Progenitor cell of endocrine pancreas (in vitro differentiated cells): ENCODE data around the gene C5orf58. TPM values are rescaled to one million over a fixed set of nuclear protein-coding genes. Genes with fewer than 3 reads are reported as not detected.

ENCODE experiments used
- DNase-seq: peaks from one replicate; pipeline ENCODE4 v3.0.0; 2021; ENCODE audit warnings: low spot score; ENCODE audit not compliant: unreplicated experiment
- H3K27ac Mint-ChIP-seq: 2 replicates; pipeline ENCODE4 v1.8.0; 2021; ENCODE audit warnings: mild to moderate bottlenecking, moderate library complexity, mixed read lengths
- H3K27me3 Mint-ChIP-seq: 2 replicates; pipeline ENCODE4 v1.8.0; 2021; ENCODE audit warnings: mixed read lengths
- H3K36me3 Mint-ChIP-seq: 2 replicates; pipeline ENCODE4 v1.8.0; 2022; ENCODE audit warnings: mixed read lengths; ENCODE audit not compliant: insufficient read depth
- H3K4me1 Mint-ChIP-seq: 2 replicates; pipeline ENCODE4 v1.8.0; 2021; ENCODE audit warnings: low read depth, mixed read lengths
- H3K4me3 Mint-ChIP-seq: 2 replicates; pipeline ENCODE4 v1.8.0; 2021; ENCODE audit warnings: low read depth, mild to moderate bottlenecking, moderate library complexity, mixed read lengths
- H3K9me3 Mint-ChIP-seq: 2 replicates; pipeline ENCODE4 v1.8.0; 2021; ENCODE audit warnings: low read depth, mixed read lengths
- CTCF ChIP-seq: fragments of 200-600 bp; sonication (generic); IDR thresholded peaks from one replicate; pipeline ENCODE4 v1.5.0; 2021; ENCODE audit warnings: antibody characterized with exemption, mild to moderate bottlenecking; ENCODE audit not compliant: unreplicated experiment
- total RNA-seq: library from RNA; stranded (reverse); gene quantifications from 2 replicates; pipeline ENCODE4 v1.2.1, GENCODE V29; 2021

C5orf58 gene
- total RNA-seq, 1 donor from 2014 or later: not detected

GRCh38 chr5:170249355-170249754 lies 16.6 kb downstream of the C5orf58 start:
- Mint-ChIP-seq H3K27me3 (peaks cover 15% of the 10 kb centered on the region), H3K27ac (no peak overlapping the region), H3K4me1 (peaks cover 5% of the 10 kb centered on the region), H3K36me3 (peaks cover 1% of the 10 kb centered on the region), H3K9me3 (peaks cover 9% of the 10 kb centered on the region), H3K4me3 (no peak overlapping the region)
- no peak for TF ChIP-seq CTCF
- DNase-seq: no peak

GRCh38 chr5:170250810-170251317 lies 18.1 kb downstream of the C5orf58 start:
- H3K4me1 Mint-ChIP-seq: peaks cover 5% of the 10 kb centered on the region
- no peak for DNase-seq
- TF ChIP-seq CTCF: no peak
- H3K27me3 Mint-ChIP-seq: peaks cover 25% of the 10 kb centered on the region
- no peak overlapping the region for H3K27ac Mint-ChIP-seq
- no peak overlapping the region for H3K4me3 Mint-ChIP-seq
- peaks cover 4% of the 10 kb centered on the region for H3K9me3 Mint-ChIP-seq
- no peaks in the 10 kb centered on the region for H3K36me3 Mint-ChIP-seq

- peaks cover 28% of the 10 kb centered on the region for H3K27me3 Mint-ChIP-seq
- H3K27ac Mint-ChIP-seq: no peak overlapping the region
- H3K4me3 Mint-ChIP-seq: no peak overlapping the region
- peaks cover 3% of the 10 kb centered on the region for H3K4me1 Mint-ChIP-seq
- no peak for TF ChIP-seq CTCF
- no peaks in the 10 kb centered on the region for H3K36me3 Mint-ChIP-seq
- H3K9me3 Mint-ChIP-seq: peaks cover under 1% of the 10 kb centered on the region
- no peak for DNase-seq
Measured at GRCh38 chr5:170251462-170251861, 18.7 kb downstream of the C5orf58 start.

GRCh38 chr5:170252109-170252508 lies 19.3 kb downstream of the C5orf58 start:
- peaks cover 3% of the 10 kb centered on the region for H3K4me1 Mint-ChIP-seq
- no peak overlapping the region for H3K27ac Mint-ChIP-seq
- H3K4me3 Mint-ChIP-seq: no peak overlapping the region

GRCh38 chr5:170252720-170253350 lies 20.1 kb downstream of the C5orf58 start:
- Mint-ChIP-seq H3K27ac (no peak overlapping the region), H3K4me1 (peaks cover 3% of the 10 kb centered on the region), H3K9me3 (no peaks in the 10 kb centered on the region), H3K36me3 (no peaks in the 10 kb centered on the region), H3K4me3 (no peak overlapping the region), H3K27me3 (peaks cover 33% of the 10 kb centered on the region)
- no peak for DNase-seq
- no peak for TF ChIP-seq CTCF

More at GRCh38 chr5:170252109-170252508, 19.3 kb downstream of the C5orf58 start:
- H3K27me3 Mint-ChIP-seq: peaks cover 32% of the 10 kb centered on the region
- TF ChIP-seq CTCF: no peak
- H3K9me3 Mint-ChIP-seq: no peaks in the 10 kb centered on the region
- DNase-seq: no peak
- no peaks in the 10 kb centered on the region for H3K36me3 Mint-ChIP-seq
